Mesodermal cell (in vitro differentiated cells): ENCODE data around the gene MANF.

Source experiments
- H3K27ac ChIP-seq: 2 replicates; pipeline ENCODE4 v1.7.0; 2013; ENCODE audit warnings: mild to moderate bottlenecking, low read depth, low read length, moderate library complexity; ENCODE audit not compliant: severe bottlenecking
- H3K36me3 ChIP-seq: 2 replicates; pipeline ENCODE4 v1.7.1; 2013; ENCODE audit warnings: mild to moderate bottlenecking, low read length, moderate library complexity; ENCODE audit not compliant: control insufficient read depth, insufficient read depth
- H3K4me1 ChIP-seq: one replicate; pipeline ENCODE4 v1.7.1; 2013; ENCODE audit warnings: mild to moderate bottlenecking, low read length; ENCODE audit not compliant: insufficient read depth, control insufficient read depth, poor library complexity, severe bottlenecking
- H3K4me3 ChIP-seq: 2 replicates; pipeline ENCODE4 v1.7.0; 2013; ENCODE audit warnings: low read length, control low read depth, mild to moderate bottlenecking; ENCODE audit not compliant: insufficient read depth, poor library complexity, severe bottlenecking; ENCODE audit errors: extremely low read depth
- H3K9me3 ChIP-seq: 2 replicates; pipeline ENCODE4 v1.7.1; 2013; ENCODE audit warnings: mild to moderate bottlenecking, low read length, moderate library complexity; ENCODE audit not compliant: control insufficient read depth
- WGBS, 2 experiments: methylation state at CpG; one replicate each; pipeline ENCODE4 v1.1.5; 2013; ENCODE audit warnings: missing lambda C conversion rate in 2 of 2; ENCODE audit not compliant: insufficient coverage in 2 of 2; 5-methylcytosine and 5-hydroxymethylcytosine counted together

MANF gene

DNA sequence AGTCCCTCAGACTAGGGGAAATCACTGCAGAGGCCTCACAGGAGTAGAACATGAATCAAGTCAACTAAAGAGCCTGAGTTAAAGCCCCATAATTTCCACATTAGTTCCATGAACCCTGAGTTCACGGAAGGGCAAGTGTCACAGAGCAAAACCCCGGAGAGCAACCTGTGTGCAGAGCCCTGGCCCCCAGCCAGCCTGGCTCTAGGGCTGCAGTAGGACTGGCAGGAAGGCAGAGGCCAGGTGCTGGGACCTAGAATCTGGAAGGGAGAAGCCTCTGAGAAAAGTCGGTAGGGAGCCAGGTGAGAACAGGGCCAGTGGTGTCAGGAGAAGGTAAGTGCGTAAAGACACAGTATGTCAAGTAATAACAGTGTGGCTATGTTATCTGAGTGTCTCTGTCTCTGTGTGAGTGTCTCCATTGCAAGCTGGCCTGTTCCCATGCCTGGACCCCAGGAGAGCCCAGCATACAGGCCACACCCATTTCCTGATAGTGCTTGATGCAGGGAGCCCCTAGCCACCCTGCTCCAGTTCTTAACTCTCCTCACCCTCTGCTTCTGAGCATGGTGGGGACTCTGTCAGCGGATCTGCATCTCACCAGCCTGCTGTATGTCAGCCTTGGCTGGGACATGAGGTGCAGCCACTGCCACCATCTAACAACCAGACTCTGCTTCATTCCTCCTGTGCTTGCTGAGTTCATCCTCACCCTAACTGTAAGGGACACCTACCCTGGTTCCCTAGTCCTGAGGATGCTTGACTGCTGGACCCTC, 11.3 kb upstream of the MANF start:
- no peaks in the 10 kb centered on the region for H3K4me1 ChIP-seq
- WGBS, 2 experiments = 91 to 92% methylated on average over 5 of the region's 5 CpGs
- no peak overlapping the region for H3K4me3 ChIP-seq
- H3K27ac ChIP-seq = no peak overlapping the region
- H3K36me3 ChIP-seq = no peaks in the 10 kb centered on the region
- no peaks in the 10 kb centered on the region for H3K9me3 ChIP-seq

DNA sequence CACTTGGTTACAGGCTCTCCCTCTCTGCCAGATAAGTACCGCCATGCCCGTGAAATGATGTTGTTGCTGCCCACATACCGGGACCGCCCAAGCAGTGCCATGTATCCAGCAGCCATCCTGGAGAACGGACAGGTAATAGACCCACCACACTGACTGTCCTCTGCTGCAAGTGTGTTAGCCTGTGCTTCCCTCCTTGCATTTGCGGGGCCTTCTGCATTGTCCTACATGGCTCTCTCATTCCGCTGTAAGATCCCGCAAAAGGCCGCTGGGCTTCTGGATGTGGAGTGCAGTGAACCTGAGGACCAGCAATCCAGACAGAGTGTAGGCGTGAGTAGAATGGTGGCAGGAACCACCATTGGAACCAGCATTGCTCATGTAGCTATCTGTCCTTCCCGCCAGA, 10.6 kb upstream of the MANF start:
- Histone ChIP-seq H3K27ac (no peak overlapping the region), H3K4me3 (no peak overlapping the region), H3K4me1 (no peaks in the 10 kb centered on the region), H3K36me3 (no peaks in the 10 kb centered on the region), H3K9me3 (no peaks in the 10 kb centered on the region)
- 91 to 95% methylated on average over 11 of the region's 11 CpGs for WGBS, 2 experiments

DNA sequence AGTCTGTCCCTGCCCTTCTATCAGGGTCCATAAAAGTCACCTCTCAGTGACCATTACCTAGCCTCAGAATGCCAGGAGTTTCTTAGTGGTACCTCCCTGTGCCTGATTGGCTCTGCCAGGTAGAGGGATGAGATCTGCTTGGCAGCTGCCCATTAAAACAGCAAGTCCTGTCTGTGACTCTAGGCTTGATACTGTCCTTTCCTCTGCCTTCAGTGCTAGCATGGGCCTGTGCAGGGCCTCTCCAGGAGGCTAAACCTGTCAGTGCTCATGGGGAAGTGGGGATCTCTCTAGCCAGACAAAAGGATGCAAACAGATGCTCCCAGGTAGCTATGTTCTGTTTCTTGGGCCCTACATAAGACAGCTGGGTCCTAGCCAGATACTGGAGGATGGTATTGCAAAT, 10.0 kb upstream of the MANF start:
- no peaks in the 10 kb centered on the region for H3K4me1 ChIP-seq
- no peak overlapping the region for H3K4me3 ChIP-seq
- H3K9me3 ChIP-seq = no peaks in the 10 kb centered on the region
- no peak overlapping the region for H3K27ac ChIP-seq
- no peaks in the 10 kb centered on the region for H3K36me3 ChIP-seq

DNA sequence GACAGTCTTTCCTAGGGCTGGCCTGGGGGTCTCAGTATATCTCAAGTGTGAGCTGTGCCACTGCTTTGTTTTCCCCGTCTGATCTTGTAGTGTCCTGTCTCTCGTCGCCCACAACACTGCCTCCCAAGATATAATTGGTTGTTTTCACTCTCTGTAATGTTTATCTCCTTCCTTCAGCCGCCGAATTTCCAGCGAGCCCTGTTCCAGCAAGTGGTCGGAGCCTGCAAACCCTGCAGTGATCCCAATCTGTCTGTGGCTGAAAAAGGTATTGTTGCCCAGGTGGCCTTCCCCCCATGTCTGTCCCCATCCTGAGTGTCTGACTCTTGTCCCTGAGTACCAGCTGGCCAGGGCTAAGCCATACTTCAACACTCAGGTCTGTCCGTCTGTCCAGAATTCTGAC, 9.5 kb upstream of the MANF start:
- Histone ChIP-seq H3K36me3 (no peaks in the 10 kb centered on the region), H3K4me1 (no peaks in the 10 kb centered on the region), H3K27ac (no peak overlapping the region), H3K4me3 (no peak overlapping the region), H3K9me3 (no peaks in the 10 kb centered on the region)
- WGBS, 2 experiments = 94 to 95% methylated on average over 5 to 8 of the region's 8 CpGs

DNA sequence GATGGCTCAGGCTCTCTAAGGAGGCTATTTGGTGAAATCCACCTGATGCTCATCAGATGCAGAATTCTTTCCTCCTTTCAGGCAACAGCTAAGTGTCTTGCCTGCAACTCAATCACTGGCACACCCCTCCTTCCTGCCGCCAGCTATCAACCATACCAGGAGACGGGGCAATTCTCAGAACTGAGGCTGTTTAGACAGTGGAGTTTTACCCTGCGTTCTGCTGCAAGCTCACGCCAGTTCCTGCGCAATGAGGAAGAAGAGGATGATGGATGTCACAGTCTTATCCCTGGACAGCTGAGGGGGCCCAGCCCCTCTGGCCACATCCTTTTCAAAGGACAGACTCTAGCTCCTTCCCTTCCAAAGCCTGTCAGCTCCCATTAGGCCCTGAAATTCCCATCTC, 7.0 kb upstream of the MANF start:
- Histone ChIP-seq H3K27ac (no peak overlapping the region), H3K9me3 (no peaks in the 10 kb centered on the region), H3K4me1 (no peaks in the 10 kb centered on the region), H3K36me3 (peaks cover 4% of the 10 kb centered on the region), H3K4me3 (no peak overlapping the region)
- WGBS, 2 experiments = 93 to 100% methylated on average over 3 of the region's 5 CpGs

DNA sequence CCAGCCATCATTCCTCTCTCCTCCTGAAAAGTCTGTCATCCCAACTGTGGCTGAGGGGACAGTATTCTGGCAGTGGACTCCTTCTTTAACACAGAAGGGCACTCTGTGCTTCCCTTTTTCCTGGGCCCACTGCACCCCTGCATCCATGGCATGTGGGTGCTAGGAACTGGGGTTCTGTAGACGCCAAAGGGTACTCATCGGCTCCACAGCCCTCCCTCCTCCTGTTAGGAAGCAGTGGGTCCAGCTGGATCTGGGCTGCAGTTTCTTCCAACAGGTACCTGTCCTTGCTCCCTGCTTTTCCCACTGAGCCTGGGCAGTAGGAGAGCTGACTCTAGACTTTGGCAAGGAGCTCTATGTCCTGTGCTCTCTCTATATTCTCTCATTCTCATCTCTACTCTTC, 6.4 kb upstream of the MANF start:
- WGBS, 2 experiments = 95 to 100% methylated on average over 2 of the region's 2 CpGs
- no peak overlapping the region for H3K27ac ChIP-seq
- peaks cover 6% of the 10 kb centered on the region for H3K36me3 ChIP-seq
- no peak overlapping the region for H3K4me3 ChIP-seq
- peaks cover 6% of the 10 kb centered on the region for H3K4me1 ChIP-seq
- no peaks in the 10 kb centered on the region for H3K9me3 ChIP-seq

DNA sequence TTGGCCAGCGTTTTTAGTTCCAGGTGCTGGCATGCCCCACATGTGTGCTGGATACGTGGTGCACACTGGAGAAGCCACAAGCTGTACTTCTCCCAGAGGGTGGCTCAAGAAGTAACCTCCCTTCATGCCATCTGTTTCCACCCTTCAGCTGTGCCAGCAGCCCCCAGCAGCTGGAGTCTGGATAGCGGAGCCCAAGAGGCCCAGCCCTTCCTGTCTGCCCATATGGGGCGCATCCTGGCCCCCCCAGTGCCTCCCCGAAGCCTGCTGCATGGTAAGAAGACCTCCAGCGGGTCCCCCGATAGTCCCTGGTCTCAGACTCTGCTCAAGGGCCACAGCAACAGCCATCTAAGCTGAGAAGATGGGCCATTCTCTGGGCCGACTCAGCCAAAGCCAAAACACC, 5.8 kb upstream of the MANF start:
- H3K9me3 ChIP-seq = no peaks in the 10 kb centered on the region
- no peak overlapping the region for H3K27ac ChIP-seq
- H3K4me3 ChIP-seq = no peak overlapping the region
- H3K36me3 ChIP-seq = peaks cover 6% of the 10 kb centered on the region
- H3K4me1 ChIP-seq = peaks cover 7% of the 10 kb centered on the region
- 89 to 91% methylated on average over 7 of the region's 8 CpGs for WGBS, 2 experiments

DNA sequence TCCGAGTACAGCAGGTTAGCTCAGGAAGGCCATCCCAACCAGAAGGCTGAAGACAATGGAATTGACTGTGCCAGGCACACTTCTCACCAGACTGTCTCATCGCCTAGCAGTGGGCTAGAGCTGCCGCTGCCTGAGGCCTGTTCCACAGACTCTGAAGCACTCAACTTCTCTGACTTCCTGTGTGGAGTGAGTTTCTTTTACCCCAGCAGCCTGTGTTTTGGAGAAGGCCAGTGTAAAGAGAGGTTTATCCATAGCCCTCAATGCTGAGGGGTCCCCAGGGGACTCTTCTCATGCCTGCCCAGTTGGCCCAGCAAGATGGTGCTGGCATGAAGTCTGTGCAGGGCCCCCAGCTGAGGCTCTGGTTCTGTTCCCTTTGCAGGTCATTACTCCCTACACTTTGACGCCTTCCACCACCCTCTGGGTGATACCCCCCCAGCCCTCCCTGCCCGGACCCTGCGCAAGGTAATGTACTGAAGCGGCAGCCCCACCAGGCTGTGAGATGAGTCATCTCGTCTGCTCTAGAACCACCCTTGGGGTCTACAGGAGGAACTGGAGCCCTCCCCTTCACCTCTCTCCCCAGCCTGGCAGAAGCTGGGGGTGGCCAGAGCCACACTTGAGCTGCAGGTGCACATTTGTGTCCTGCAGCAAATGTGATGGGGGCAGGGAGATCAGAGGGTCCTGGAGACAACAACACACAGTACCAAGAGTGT, 5.2 kb upstream of the MANF start:
- H3K9me3 ChIP-seq = no peaks in the 10 kb centered on the region
- peaks cover 7% of the 10 kb centered on the region for H3K4me1 ChIP-seq
- peaks cover 6% of the 10 kb centered on the region for H3K36me3 ChIP-seq
- 93 to 100% methylated on average over 4 to 7 of the region's 8 CpGs for WGBS, 2 experiments
- no peak overlapping the region for H3K4me3 ChIP-seq
- no peak overlapping the region for H3K27ac ChIP-seq

DNA sequence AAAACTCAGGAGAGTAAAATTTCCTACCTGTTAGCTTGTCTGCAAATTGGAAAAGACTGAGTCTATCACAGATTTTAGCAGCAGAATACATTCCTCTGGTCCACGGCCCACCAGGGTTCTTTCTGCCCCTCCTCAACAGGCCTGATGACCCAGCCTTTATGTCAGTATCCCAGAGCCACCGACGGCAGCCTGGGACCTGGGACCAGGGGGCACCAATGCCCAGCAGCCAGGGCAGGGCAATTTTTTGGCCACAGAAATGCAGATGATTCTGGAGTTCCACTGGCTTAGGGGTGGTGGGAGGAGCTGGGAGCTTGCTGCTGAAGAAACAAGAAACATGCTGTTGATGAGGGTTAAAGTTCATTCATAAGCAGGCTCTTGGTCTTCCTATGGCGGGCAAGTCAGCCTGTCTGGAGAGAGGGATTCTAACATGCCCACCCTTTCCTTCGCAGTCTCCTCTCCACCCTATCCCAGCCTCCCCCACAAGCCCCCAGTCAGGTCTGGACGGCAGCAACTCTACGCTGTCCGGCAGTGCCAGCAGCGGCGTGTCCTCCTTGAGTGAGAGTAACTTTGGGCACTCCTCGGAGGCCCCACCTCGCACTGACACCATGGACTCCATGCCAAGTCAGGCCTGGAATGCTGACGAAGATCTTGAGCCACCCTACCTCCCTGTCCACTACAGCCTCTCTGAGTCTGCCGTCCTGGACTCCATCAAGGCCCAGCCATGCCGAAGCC, 4.3 kb upstream of the MANF start:
- peaks cover 7% of the 10 kb centered on the region for H3K4me1 ChIP-seq
- H3K36me3 ChIP-seq = peaks cover 6% of the 10 kb centered on the region
- H3K9me3 ChIP-seq = no peaks in the 10 kb centered on the region
- no peak overlapping the region for H3K4me3 ChIP-seq
- H3K27ac ChIP-seq = no peak overlapping the region
- WGBS, 2 experiments = 91 to 98% methylated on average over 12 of the region's 15 CpGs

DNA sequence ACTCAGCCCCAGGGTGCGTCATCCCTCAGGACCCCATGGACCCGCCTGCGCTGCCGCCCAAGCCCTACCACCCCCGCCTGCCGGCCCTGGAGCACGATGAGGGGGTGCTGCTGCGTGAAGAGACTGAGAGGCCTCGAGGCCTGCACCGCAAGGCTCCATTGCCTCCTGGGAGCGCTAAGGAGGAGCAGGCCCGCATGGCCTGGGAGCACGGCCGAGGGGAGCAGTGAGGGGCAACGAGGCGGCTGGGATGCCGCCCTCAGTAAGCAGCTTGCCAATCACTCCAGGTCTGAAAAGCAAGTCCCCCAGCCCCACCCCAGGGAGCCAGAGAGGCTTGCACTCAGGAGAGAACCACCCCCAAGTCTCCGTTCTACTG, 3.8 kb upstream of the MANF start:
- Histone ChIP-seq H3K36me3 (peaks cover 10% of the 10 kb centered on the region), H3K4me3 (no peak overlapping the region), H3K4me1 (peaks cover 7% of the 10 kb centered on the region), H3K9me3 (no peaks in the 10 kb centered on the region), H3K27ac (no peak overlapping the region)
- 93 to 94% methylated on average over 16 of the region's 18 CpGs for WGBS, 2 experiments
